GM19023 (cell line): ENCODE results near the gene SMPX.
"Not testable (repeated sequence)": the region's sequence is repeated elsewhere in the genome, so short reads cannot be mapped to it uniquely, and the experiment has no call there.

Source experiments
- ATAC-seq: cut with Tn5 transposase; IDR thresholded peaks from one replicate; pipeline ENCODE4 v1.9.1; 2021; ENCODE audit warnings: mild to moderate bottlenecking, moderate library complexity; ENCODE audit not compliant: unreplicated experiment

Gene SMPX

GRCh38 chrX:21757960-21758359 lies at the start of gene SMPX:
TSS of gene SMPX (minus strand) at chrX:21758116. CDS start at chrX:21754290, 3,826 bp downstream.
- no peak for ATAC-seq

- ATAC-seq, result no peak
Measured at GRCh38 chrX:21806691-21807090, 48.8 kb upstream of the SMPX start.

- ATAC-seq, result no peak
Measured at GRCh38 chrX:21802839-21803238, 44.9 kb upstream of the SMPX start.

- no peak for ATAC-seq
Measured at GRCh38 chrX:21802054-21802670, 44.2 kb upstream of the SMPX start.

- ATAC-seq, result no peak
Measured at GRCh38 chrX:21800344-21800770, 42.4 kb upstream of the SMPX start.

GRCh38 chrX:21799767-21800166 lies 41.9 kb upstream of the SMPX start:
- ATAC-seq, result no peak

- ATAC-seq, result peak; percentile 54
Measured at GRCh38 chrX:21798677-21799219, 40.8 kb upstream of the SMPX start.

- ATAC-seq, result no peak
Measured at GRCh38 chrX:21781976-21782375, 24.1 kb upstream of the SMPX start.

- ATAC-seq, result peak; percentile 58
Measured at GRCh38 chrX:21781525-21781924, 23.6 kb upstream of the SMPX start.

GRCh38 chrX:21779095-21779494 lies 21.2 kb upstream of the SMPX start:
- no peak for ATAC-seq

GRCh38 chrX:21778236-21778635 lies 20.3 kb upstream of the SMPX start:
- no peak for ATAC-seq

- ATAC-seq, result not testable (repeated sequence)
Measured at GRCh38 chrX:21775128-21775527, 17.2 kb upstream of the SMPX start.

GRCh38 chrX:21773036-21773435 lies 15.1 kb upstream of the SMPX start:
- ATAC-seq, result not testable (repeated sequence)

GRCh38 chrX:21770631-21771321 lies 12.9 kb upstream of the SMPX start:
- no peak for ATAC-seq

GRCh38 chrX:21766101-21766500 lies 8.2 kb upstream of the SMPX start:
- no peak for ATAC-seq

- no peak for ATAC-seq
Measured at GRCh38 chrX:21764008-21764407, 6.1 kb upstream of the SMPX start.

GRCh38 chrX:21758488-21758887 lies 572 bp upstream of the SMPX start:
- ATAC-seq, result no peak

- no peak for ATAC-seq
Measured at GRCh38 chrX:21756785-21757529, 959 bp downstream of the SMPX start.

GRCh38 chrX:21749924-21750323 lies 8.0 kb downstream of the SMPX start:
- ATAC-seq, result no peak

- ATAC-seq, result no peak
Measured at GRCh38 chrX:21748235-21748634, 9.7 kb downstream of the SMPX start.

GRCh38 chrX:21747558-21747957 lies 10.4 kb downstream of the SMPX start:
- ATAC-seq, result no peak

- peak; percentile 62 for ATAC-seq
Measured at GRCh38 chrX:21745756-21746155, 12.2 kb downstream of the SMPX start.
